HEK293 (cell line): Measurements from ENCODE around the gene ATE1.

ENCODE experiments used
- CTCF ChIA-PET: fragments of 350-600 bp; formaldehyde crosslinking; extraction: SDS; loops from one replicate; lab custom pipeline; 2021; ENCODE audit warnings: antibody characterized with exemption; lab: Yijun Ruan, JAX
- POLR2A ChIA-PET: fragments of 300-600 bp; formaldehyde crosslinking; extraction: SDS; loops from one replicate; lab custom pipeline; 2020; ENCODE audit warnings: antibody characterized with exemption, inconsistent platforms; lab: Yijun Ruan, JAX
- H3K27ac ChIP-seq: fragments of 200-500 bp; sonication (Bioruptor generic); 2 replicates; pipeline ENCODE4 v1.5.1; 2014; ENCODE audit warnings: low read depth, low read length, control low read depth, inconsistent platforms; ENCODE audit errors: extremely low read depth
- H3K36me3 ChIP-seq, 2 experiments: fragments of 200-500 bp in 1 of 2; sonication (Bioruptor generic) in 1 of 2; 1 replicate in 1 of 2; 2 replicates in 1 of 2; pipeline ENCODE4 v1.5.1; 2014 to 2017; ENCODE audit warnings: inconsistent platforms in 2 of 2, low read length in 2 of 2; ENCODE audit not compliant: control insufficient read depth in 2 of 2, insufficient read depth in 1 of 2
- H3K4me1 ChIP-seq: fragments of 200-500 bp; sonication (Bioruptor generic); 2 replicates; pipeline ENCODE4 v1.5.1; 2014; ENCODE audit warnings: mild to moderate bottlenecking, low read length, inconsistent platforms; ENCODE audit not compliant: control insufficient read depth, insufficient read depth
- H3K4me3 ChIP-seq: 2 replicates; pipeline ENCODE4 v1.5.1; 2011; ENCODE audit warnings: low read depth, mild to moderate bottlenecking, control low read depth, low read length, moderate library complexity
- H3K9me3 ChIP-seq: fragments of 200-500 bp; sonication (Bioruptor generic); 2 replicates; pipeline ENCODE4 v1.5.1; 2014; ENCODE audit warnings: low read depth, low read length, inconsistent platforms; ENCODE audit not compliant: control insufficient read depth, insufficient read depth
- INSM2 ChIP-seq: fragments of 450-650 bp; formaldehyde crosslinking; IDR thresholded peaks from 2 replicates; pipeline ENCODE4 v1.5.1; 2016; ENCODE audit warnings: missing biosample characterization, missing genetic modification characterization
- KLF10 ChIP-seq: fragments of 450-650 bp; IDR thresholded peaks from 2 replicates; pipeline ENCODE4 v1.5.1; 2018; ENCODE audit warnings: missing biosample characterization, mild to moderate bottlenecking, missing genetic modification characterization
- MZF1 ChIP-seq: fragments of 450-650 bp; formaldehyde crosslinking; IDR thresholded peaks from 2 replicates; pipeline ENCODE4 v1.5.1; 2017; ENCODE audit warnings: missing biosample characterization, missing genetic modification characterization, borderline replicate concordance
- OSR2 ChIP-seq: fragments of 450-650 bp; formaldehyde crosslinking; IDR thresholded peaks from 2 replicates; pipeline ENCODE4 v1.5.1; 2016; ENCODE audit warnings: missing biosample characterization, missing genetic modification characterization
- PRDM1 ChIP-seq: fragments of 450-650 bp; formaldehyde crosslinking; IDR thresholded peaks from 2 replicates; pipeline ENCODE4; 2016; ENCODE audit warnings: missing biosample characterization, missing genetic modification characterization
- PRDM6 ChIP-seq: fragments of 450-650 bp; formaldehyde crosslinking; IDR thresholded peaks from 2 replicates; pipeline ENCODE4 v1.5.1; 2017; ENCODE audit warnings: missing biosample characterization, missing genetic modification characterization
- ZBTB17 ChIP-seq: fragments of 450-650 bp; formaldehyde crosslinking; IDR thresholded peaks from 2 replicates; pipeline ENCODE4 v1.5.1; 2016; ENCODE audit warnings: missing biosample characterization, missing genetic modification characterization
- ZFP37 ChIP-seq: fragments of 450-650 bp; formaldehyde crosslinking; IDR thresholded peaks from 2 replicates; pipeline ENCODE4 v1.5.1; 2016; ENCODE audit warnings: missing biosample characterization, missing genetic modification characterization
- ZNF2 ChIP-seq: fragments of 450-650 bp; formaldehyde crosslinking; IDR thresholded peaks from 2 replicates; pipeline ENCODE4 v1.5.1; 2016; ENCODE audit warnings: missing biosample characterization, missing genetic modification characterization
- ZNF23 ChIP-seq: fragments of 450-650 bp; formaldehyde crosslinking; IDR thresholded peaks from 2 replicates; pipeline ENCODE4 v1.5.1; 2016; ENCODE audit warnings: missing biosample characterization, missing genetic modification characterization, borderline replicate concordance
- ZNF24 ChIP-seq: fragments of 450-650 bp; formaldehyde crosslinking; IDR thresholded peaks from 2 replicates; pipeline ENCODE4 v1.5.1; 2016; ENCODE audit warnings: missing biosample characterization, missing genetic modification characterization
- ZNF423 ChIP-seq: fragments of 450-650 bp; formaldehyde crosslinking; IDR thresholded peaks from 2 replicates; pipeline ENCODE4 v1.5.1; 2016; ENCODE audit warnings: missing biosample characterization, missing genetic modification characterization
- ZNF501 ChIP-seq: fragments of 450-650 bp; formaldehyde crosslinking; IDR thresholded peaks from 2 replicates; pipeline ENCODE4 v1.5.1; 2016; ENCODE audit warnings: missing biosample characterization, missing genetic modification characterization
- ZNF518A ChIP-seq: fragments of 450-650 bp; formaldehyde crosslinking; conservative IDR thresholded peaks from 2 replicates; pipeline ENCODE4 v1.5.1; 2016; ENCODE audit warnings: low read depth, missing biosample characterization, missing genetic modification characterization
- ZNF521 ChIP-seq: fragments of 450-650 bp; formaldehyde crosslinking; IDR thresholded peaks from 2 replicates; pipeline ENCODE4 v1.5.1; 2017; ENCODE audit warnings: missing biosample characterization, mild to moderate bottlenecking, missing genetic modification characterization
- ZNF530 ChIP-seq: fragments of 450-650 bp; formaldehyde crosslinking; IDR thresholded peaks from 2 replicates; pipeline ENCODE4 v1.5.1; 2016; ENCODE audit warnings: low read depth, missing biosample characterization, missing genetic modification characterization
- ZNF76 ChIP-seq: fragments of 450-650 bp; formaldehyde crosslinking; IDR thresholded peaks from 2 replicates; pipeline ENCODE4; 2016; ENCODE audit warnings: low read depth, missing biosample characterization, missing genetic modification characterization, borderline replicate concordance
- ZNF792 ChIP-seq: fragments of 450-650 bp; formaldehyde crosslinking; IDR thresholded peaks from 2 replicates; pipeline ENCODE4 v1.5.1; 2016; ENCODE audit warnings: missing biosample characterization, missing genetic modification characterization
- TF ChIP-seq, protein P1 (sequence below): fragments of 450-650 bp; formaldehyde crosslinking; IDR thresholded peaks from 2 replicates; pipeline ENCODE4 v1.5.1; 2016; ENCODE audit warnings: missing biosample characterization, missing genetic modification characterization
- TF ChIP-seq, protein P2 (sequence below): fragments of 450-650 bp; formaldehyde crosslinking; IDR thresholded peaks from 2 replicates; pipeline ENCODE4 v1.5.1; 2016; ENCODE audit warnings: missing biosample characterization, missing genetic modification characterization

The ATE1 gene

GRCh38 chr10:121976607-121977006, 48.8 kb upstream of the ATE1 start:
- CTCF ChIA-PET, result interaction anchor here (1.1 kb wide), 1 partner anchor 42 kb away, joined by 5 read pairs; no protein-coding TSS in a partner anchor
- Histone ChIP-seq H3K36me3 (peaks cover 5 to 14% of the 10 kb centered on the region in 2 experiments), H3K27ac (no peak overlapping the region), H3K9me3 (no peaks in the 10 kb centered on the region), H3K4me3 (no peak overlapping the region), H3K4me1 (peaks cover 5% of the 10 kb centered on the region)
- TF ChIP-seq KLF10 (tag by site-specific recombination), result no peak
- TF ChIP-seq ZFP37 (tag by site-specific recombination), result no peak
- TF ChIP-seq ZNF501 (tag by site-specific recombination), result no peak
- no peak for TF ChIP-seq PRDM6 (tag by site-specific recombination)
- TF ChIP-seq, protein P1, sequence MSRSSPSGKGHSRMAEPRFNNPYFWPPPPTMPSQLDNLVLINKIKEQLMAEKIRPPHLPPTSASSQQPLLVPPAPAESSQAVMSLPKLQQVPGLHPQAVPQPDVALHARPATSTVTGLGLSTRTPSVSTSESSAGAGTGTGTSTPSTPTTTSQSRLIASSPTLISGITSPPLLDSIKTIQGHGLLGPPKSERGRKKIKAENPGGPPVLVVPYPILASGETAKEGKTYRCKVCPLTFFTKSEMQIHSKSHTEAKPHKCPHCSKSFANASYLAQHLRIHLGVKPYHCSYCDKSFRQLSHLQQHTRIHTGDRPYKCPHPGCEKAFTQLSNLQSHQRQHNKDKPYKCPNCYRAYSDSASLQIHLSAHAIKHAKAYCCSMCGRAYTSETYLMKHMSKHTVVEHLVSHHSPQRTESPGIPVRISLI (tag by site-specific recombination), result no peak
- TF ChIP-seq ZNF792, result no peak
- no peak for TF ChIP-seq ZNF423
- TF ChIP-seq ZNF76 (tag by site-specific recombination), result no peak
- TF ChIP-seq ZNF530 (tag by site-specific recombination), result no peak
- no peak for TF ChIP-seq ZNF24 (tag by site-specific recombination)
- no peak for TF ChIP-seq ZNF23 (tag by site-specific recombination)
- TF ChIP-seq INSM2, result no peak
- TF ChIP-seq PRDM1 (tag by site-specific recombination), result no peak
- TF ChIP-seq ZNF2 (tag by site-specific recombination), result no peak
- TF ChIP-seq MZF1 (tag by site-specific recombination), result no peak
- no peak for TF ChIP-seq ZBTB17 (tag by site-specific recombination)
- TF ChIP-seq ZNF521 (tag by site-specific recombination), result no peak
- TF ChIP-seq OSR2 (tag by site-specific recombination), result no peak
- TF ChIP-seq, protein P2, sequence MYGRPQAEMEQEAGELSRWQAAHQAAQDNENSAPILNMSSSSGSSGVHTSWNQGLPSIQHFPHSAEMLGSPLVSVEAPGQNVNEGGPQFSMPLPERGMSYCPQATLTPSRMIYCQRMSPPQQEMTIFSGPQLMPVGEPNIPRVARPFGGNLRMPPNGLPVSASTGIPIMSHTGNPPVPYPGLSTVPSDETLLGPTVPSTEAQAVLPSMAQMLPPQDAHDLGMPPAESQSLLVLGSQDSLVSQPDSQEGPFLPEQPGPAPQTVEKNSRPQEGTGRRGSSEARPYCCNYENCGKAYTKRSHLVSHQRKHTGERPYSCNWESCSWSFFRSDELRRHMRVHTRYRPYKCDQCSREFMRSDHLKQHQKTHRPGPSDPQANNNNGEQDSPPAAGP (tag by site-specific recombination), result no peak
- no peak for TF ChIP-seq ZNF518A
- POLR2A ChIA-PET, result interaction anchor here (0.5 kb wide), 1 partner anchor 15 kb away, joined by 3 read pairs; no protein-coding TSS in a partner anchor
